ENCODE data around the gene CTNS.

The CTNS gene

DNA sequence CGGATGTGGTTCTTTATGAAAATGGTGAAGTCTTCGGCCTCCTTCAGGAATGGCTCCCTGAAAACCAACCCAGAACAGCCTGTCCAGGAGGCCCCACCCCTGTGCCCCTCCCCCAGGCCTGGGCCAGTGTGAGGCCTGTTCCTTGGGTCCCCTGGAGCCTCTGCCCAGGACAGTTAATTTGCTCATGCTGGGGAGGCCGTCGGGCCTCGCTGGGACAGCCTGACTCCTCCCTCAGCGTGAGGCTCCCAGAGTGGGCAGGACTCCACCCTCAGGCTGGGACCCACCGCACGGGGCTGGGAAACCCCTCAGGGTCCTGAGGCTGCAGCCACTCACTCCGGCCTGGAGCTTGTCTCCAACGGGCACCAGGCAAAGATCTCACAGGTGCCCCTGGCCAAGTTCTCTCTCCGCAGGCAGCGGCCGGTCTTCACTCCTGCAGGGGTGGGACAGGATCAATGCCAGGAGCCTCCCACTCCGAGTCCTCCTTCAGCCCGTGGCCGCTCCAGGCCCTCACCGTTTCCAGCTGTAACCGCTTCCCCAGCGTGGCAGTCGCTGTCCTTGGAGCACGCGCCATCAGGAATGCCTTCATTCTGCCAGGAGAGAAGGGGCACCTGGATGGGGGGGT, 53.6 kb downstream of the CTNS start:
- no peak for DNase-seq (ENCODE audit: low read depth)
- no peak overlapping the region for H3K4me3 ChIP-seq (ENCODE audit: low read length)
- TF ChIP-seq, protein P1, sequence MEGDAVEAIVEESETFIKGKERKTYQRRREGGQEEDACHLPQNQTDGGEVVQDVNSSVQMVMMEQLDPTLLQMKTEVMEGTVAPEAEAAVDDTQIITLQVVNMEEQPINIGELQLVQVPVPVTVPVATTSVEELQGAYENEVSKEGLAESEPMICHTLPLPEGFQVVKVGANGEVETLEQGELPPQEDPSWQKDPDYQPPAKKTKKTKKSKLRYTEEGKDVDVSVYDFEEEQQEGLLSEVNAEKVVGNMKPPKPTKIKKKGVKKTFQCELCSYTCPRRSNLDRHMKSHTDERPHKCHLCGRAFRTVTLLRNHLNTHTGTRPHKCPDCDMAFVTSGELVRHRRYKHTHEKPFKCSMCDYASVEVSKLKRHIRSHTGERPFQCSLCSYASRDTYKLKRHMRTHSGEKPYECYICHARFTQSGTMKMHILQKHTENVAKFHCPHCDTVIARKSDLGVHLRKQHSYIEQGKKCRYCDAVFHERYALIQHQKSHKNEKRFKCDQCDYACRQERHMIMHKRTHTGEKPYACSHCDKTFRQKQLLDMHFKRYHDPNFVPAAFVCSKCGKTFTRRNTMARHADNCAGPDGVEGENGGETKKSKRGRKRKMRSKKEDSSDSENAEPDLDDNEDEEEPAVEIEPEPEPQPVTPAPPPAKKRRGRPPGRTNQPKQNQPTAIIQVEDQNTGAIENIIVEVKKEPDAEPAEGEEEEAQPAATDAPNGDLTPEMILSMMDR (conservative IDR thresholded peaks at IDR 0.05; ENCODE audit: low read depth, low read length), result no peak

DNA sequence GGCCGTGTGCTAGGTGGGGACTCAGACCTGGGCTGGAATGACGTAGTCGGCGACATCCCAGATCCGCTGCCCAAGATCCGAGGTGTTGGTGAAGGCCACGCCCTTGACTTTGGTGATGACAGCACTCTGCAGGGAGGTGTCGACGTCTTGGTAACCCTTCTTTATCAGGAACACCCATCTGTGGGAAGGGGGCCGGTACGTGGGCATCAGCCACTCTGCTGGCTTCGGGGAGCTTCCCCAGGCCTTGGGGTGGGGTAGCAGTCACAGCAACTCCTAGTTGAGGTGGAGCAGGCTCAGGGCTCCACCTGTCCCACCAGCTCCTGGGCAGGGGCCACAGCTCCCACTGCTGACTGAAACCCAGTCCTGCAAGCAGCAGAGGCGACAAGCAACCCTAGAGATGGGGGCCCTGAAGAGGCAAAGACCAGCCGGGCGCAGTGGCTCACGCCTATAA, 55.1 kb downstream of the CTNS start:
- TF ChIP-seq, protein P1 (conservative IDR thresholded peaks at IDR 0.05; ENCODE audit: low read depth, low read length), result no peak
- no peak for DNase-seq (ENCODE audit: low read depth)
- no peak overlapping the region for H3K4me3 ChIP-seq (ENCODE audit: low read length)

DNA sequence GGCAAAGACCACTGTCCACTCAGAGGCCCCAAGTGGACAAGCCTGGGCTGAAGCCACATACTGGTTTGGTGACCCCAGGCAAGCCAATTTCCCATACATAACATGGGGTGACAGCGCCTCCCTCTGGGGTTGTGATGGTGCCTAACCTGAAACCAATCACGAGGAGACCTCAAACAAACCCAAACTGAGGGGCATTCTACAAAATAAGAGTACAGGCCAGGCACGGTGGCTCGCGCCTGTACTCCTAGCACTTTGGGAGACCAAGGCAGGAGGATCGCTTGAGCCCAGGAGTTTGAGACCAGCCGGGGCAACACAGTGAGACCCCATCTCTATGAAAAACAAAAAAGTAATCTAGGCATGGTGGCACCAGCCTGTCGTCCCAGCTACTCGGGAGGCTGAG, 55.8 kb downstream of the CTNS start:
- TF ChIP-seq, protein P1 (conservative IDR thresholded peaks at IDR 0.05; ENCODE audit: low read depth, low read length), result peak; percentile 4

DNA sequence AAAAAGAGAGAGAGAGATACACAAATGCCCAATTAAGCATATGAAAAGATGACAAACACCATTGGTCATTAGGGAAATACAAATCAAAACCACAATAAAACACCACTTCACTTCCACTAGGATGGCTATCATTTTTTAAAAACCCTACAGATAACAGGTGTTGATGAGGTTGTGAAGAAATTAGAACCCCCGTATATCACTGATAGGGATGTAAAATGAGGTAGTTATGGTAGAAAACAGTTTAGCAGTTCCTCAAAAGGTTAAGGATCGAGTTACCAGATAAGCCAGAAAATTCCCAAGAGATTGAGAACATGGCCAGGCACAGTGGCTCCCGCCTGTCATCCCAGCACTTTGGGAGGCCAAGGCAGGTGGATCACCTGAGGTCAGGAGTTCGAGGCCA, 56.6 kb downstream of the CTNS start:
- TF ChIP-seq, protein P1 (conservative IDR thresholded peaks at IDR 0.05; ENCODE audit: low read depth, low read length), result no peak
- no peak overlapping the region for H3K4me3 ChIP-seq (ENCODE audit: low read length)
- DNase-seq (ENCODE audit: low read depth), result no peak

More for the DNA sequence above, 55.8 kb downstream of the CTNS start:
- no peak overlapping the region for H3K4me3 ChIP-seq (ENCODE audit: low read length)
- DNase-seq (ENCODE audit: low read depth), result no peak

DNA sequence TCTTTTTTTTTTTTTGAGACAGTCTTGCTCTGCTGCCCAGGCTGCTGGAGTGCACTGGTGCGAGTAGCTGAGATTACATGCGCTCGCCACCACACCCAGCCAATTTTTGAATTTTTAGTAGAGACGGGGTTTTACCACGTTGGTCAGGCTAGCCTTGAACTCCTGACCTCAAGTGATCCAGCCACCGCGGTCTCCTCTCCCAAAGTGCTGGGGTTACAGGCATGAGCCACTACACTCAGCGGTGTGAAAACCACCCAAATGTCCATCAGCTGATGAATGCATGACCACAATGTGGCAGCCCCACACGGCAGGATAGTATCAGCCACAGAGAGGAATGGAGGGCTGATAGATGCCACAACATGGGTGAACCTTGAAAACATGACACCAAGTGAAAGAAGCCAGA, 57.3 kb downstream of the CTNS start:
- H3K4me3 ChIP-seq (ENCODE audit: low read length), result no peak overlapping the region
- DNase-seq (ENCODE audit: low read depth), result no peak
- TF ChIP-seq, protein P1 (conservative IDR thresholded peaks at IDR 0.05; ENCODE audit: low read depth, low read length), result no peak

DNA sequence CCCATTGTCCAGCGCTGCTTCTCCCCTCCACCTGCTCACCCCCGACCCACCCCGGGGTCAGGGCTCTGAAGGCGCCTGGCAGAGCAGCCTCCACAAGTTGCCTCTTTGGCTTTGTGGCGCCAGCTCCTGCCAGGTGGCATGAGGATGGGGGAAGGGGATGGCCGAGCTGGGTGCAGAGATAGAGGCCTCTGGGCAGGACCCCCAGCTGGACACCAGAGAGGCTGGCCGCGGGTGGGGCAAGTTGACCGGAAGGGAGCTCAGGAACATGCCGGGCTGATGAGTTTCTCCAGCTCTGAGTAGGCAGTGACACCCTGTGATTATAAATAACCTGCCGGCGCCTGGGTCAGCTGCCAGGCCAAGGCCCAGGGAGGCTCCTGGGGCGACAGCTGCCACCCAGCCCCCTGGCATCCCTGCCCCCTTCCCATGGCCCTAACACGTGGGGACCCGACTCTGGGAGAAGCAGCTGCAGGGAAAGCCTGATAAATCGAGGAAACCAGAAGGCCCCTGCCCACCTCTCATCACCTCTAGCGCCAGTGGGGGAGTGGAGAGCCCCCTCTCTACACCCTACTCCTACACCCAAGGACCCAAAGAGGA, 58.7 kb downstream of the CTNS start:
- H3K4me3 ChIP-seq (ENCODE audit: low read length), result peak overlapping the region; percentile 55
- no peak for DNase-seq (ENCODE audit: low read depth)
- TF ChIP-seq, protein P1 (conservative IDR thresholded peaks at IDR 0.05; ENCODE audit: low read depth, low read length), result no peak
